Muscle layer of colon (tissue), 2 donors: Measurements from ENCODE around the gene FAM241B.

ENCODE experiments used
- H3K27ac ChIP-seq: one replicate; pipeline ENCODE4 v1.7.0; 2013; ENCODE audit warnings: low read depth, mild to moderate bottlenecking, low read length, moderate library complexity
- H3K27me3 ChIP-seq, 2 donors: one replicate each; pipeline ENCODE4 v1.7.0; 2013; ENCODE audit warnings: low read length in 2 of 2, mild to moderate bottlenecking in 2 of 2; ENCODE audit not compliant: insufficient read depth in 2 of 2, control insufficient read depth in 1 of 2
- H3K36me3 ChIP-seq: one replicate; pipeline ENCODE4 v1.7.0; 2013; ENCODE audit warnings: mild to moderate bottlenecking, low read length; ENCODE audit not compliant: insufficient read depth
- H3K4me1 ChIP-seq: one replicate; pipeline ENCODE4 v1.7.0; 2013; ENCODE audit warnings: mild to moderate bottlenecking, low read length; ENCODE audit not compliant: insufficient read depth
- H3K4me3 ChIP-seq, 2 donors: one replicate each; pipeline ENCODE4 v1.7.0; 2013; ENCODE audit warnings: low read length in 2 of 2, low read depth in 1 of 2, mild to moderate bottlenecking in 1 of 2, moderate library complexity in 1 of 2
- H3K9ac ChIP-seq: one replicate; pipeline ENCODE4 v1.7.0; 2013; ENCODE audit warnings: low read length
- H3K9me3 ChIP-seq: one replicate; pipeline ENCODE4 v1.7.0; 2013; ENCODE audit warnings: mild to moderate bottlenecking, low read length
- donor health status: abdominal sarcoma.
- donor health status: Adenocarcinoma of cecum.

Gene FAM241B

GRCh38 chr10:69629897-69630650 lies at the start of gene FAM241B:
TSS of gene FAM241B (plus strand) at chr10:69630247. CDS start at chr10:69631744, 1,497 bp downstream.
- H3K27me3 ChIP-seq = no peaks in the 10 kb centered on the region
- H3K9me3 ChIP-seq = no peaks in the 10 kb centered on the region
- peak within 1 kb of the TSS; percentile 14 to 62 for H3K4me3 ChIP-seq
- no peak within 1 kb of the TSS for H3K9ac ChIP-seq
- H3K4me1 ChIP-seq = peaks cover 7% of the 10 kb centered on the region
- no peak within 1 kb of the TSS for H3K27ac ChIP-seq
- no peaks in the 10 kb centered on the region for H3K36me3 ChIP-seq

GRCh38 chr10:69580435-69580834 lies 49.6 kb upstream of the FAM241B start:
- no peaks in the 10 kb centered on the region for H3K4me1 ChIP-seq
- H3K4me3 ChIP-seq = no peak overlapping the region
- H3K36me3 ChIP-seq = no peaks in the 10 kb centered on the region
- no peak overlapping the region for H3K9ac ChIP-seq
- no peak overlapping the region for H3K27ac ChIP-seq
- H3K9me3 ChIP-seq = no peaks in the 10 kb centered on the region
- peaks cover 0 to 31% of the 10 kb centered on the region in 2 donors for H3K27me3 ChIP-seq

- H3K36me3 ChIP-seq = no peaks in the 10 kb centered on the region
- H3K9me3 ChIP-seq = no peaks in the 10 kb centered on the region
- no peak overlapping the region for H3K9ac ChIP-seq
- peaks cover 0 to 12% of the 10 kb centered on the region in 2 donors for H3K27me3 ChIP-seq
- H3K27ac ChIP-seq = no peak overlapping the region
- H3K4me1 ChIP-seq = no peaks in the 10 kb centered on the region
- no peak overlapping the region for H3K4me3 ChIP-seq
Observed at GRCh38 chr10:69583106-69583505, 46.9 kb upstream of the FAM241B start.

- H3K36me3 ChIP-seq = no peaks in the 10 kb centered on the region
- H3K9ac ChIP-seq = no peak overlapping the region
- no peak overlapping the region for H3K27ac ChIP-seq
- H3K4me1 ChIP-seq = no peaks in the 10 kb centered on the region
- H3K27me3 ChIP-seq = peaks cover 0 to 5% of the 10 kb centered on the region in 2 donors
- H3K9me3 ChIP-seq = no peaks in the 10 kb centered on the region
- no peak overlapping the region for H3K4me3 ChIP-seq
Observed at GRCh38 chr10:69584624-69585023, 45.4 kb upstream of the FAM241B start.

GRCh38 chr10:69588358-69588757 lies 41.7 kb upstream of the FAM241B start:
- no peak overlapping the region for H3K4me3 ChIP-seq
- H3K9me3 ChIP-seq = no peaks in the 10 kb centered on the region
- no peaks in the 10 kb centered on the region for H3K27me3 ChIP-seq
- no peaks in the 10 kb centered on the region for H3K36me3 ChIP-seq
- H3K27ac ChIP-seq = no peak overlapping the region
- no peak overlapping the region for H3K9ac ChIP-seq
- no peaks in the 10 kb centered on the region for H3K4me1 ChIP-seq

- no peak overlapping the region for H3K4me3 ChIP-seq
- H3K9me3 ChIP-seq = no peaks in the 10 kb centered on the region
- no peaks in the 10 kb centered on the region for H3K4me1 ChIP-seq
- no peak overlapping the region for H3K9ac ChIP-seq
- no peaks in the 10 kb centered on the region for H3K27me3 ChIP-seq
- no peaks in the 10 kb centered on the region for H3K36me3 ChIP-seq
- no peak overlapping the region for H3K27ac ChIP-seq
Observed at GRCh38 chr10:69600761-69601330, 29.2 kb upstream of the FAM241B start.

- no peaks in the 10 kb centered on the region for H3K36me3 ChIP-seq
- no peaks in the 10 kb centered on the region for H3K9me3 ChIP-seq
- H3K27ac ChIP-seq = no peak overlapping the region
- no peak overlapping the region for H3K9ac ChIP-seq
- no peaks in the 10 kb centered on the region for H3K4me1 ChIP-seq
- no peak overlapping the region for H3K4me3 ChIP-seq
- no peaks in the 10 kb centered on the region for H3K27me3 ChIP-seq
Observed at GRCh38 chr10:69609077-69609476, 21.0 kb upstream of the FAM241B start.

- H3K9me3 ChIP-seq = no peaks in the 10 kb centered on the region
- H3K36me3 ChIP-seq = no peaks in the 10 kb centered on the region
- no peak overlapping the region for H3K4me3 ChIP-seq
- H3K27ac ChIP-seq = no peak overlapping the region
- H3K27me3 ChIP-seq = no peaks in the 10 kb centered on the region
- H3K9ac ChIP-seq = no peak overlapping the region
- H3K4me1 ChIP-seq = no peaks in the 10 kb centered on the region
Observed at GRCh38 chr10:69612760-69613159, 17.3 kb upstream of the FAM241B start.

- Histone ChIP-seq H3K36me3 (no peaks in the 10 kb centered on the region), H3K4me3 (no peak overlapping the region), H3K4me1 (no peaks in the 10 kb centered on the region), H3K9me3 (no peaks in the 10 kb centered on the region), H3K9ac (no peak overlapping the region), H3K27me3 (no peaks in the 10 kb centered on the region), H3K27ac (no peak overlapping the region)
Observed at GRCh38 chr10:69614130-69614529, 15.9 kb upstream of the FAM241B start.

- Histone ChIP-seq H3K27ac (no peak overlapping the region), H3K9ac (no peak overlapping the region), H3K4me1 (no peaks in the 10 kb centered on the region), H3K36me3 (no peaks in the 10 kb centered on the region), H3K9me3 (no peaks in the 10 kb centered on the region), H3K4me3 (no peak overlapping the region), H3K27me3 (no peaks in the 10 kb centered on the region)
Observed at GRCh38 chr10:69616358-69616757, 13.7 kb upstream of the FAM241B start.

GRCh38 chr10:69618746-69619145 lies 11.3 kb upstream of the FAM241B start:
- no peak overlapping the region for H3K9ac ChIP-seq
- no peaks in the 10 kb centered on the region for H3K36me3 ChIP-seq
- no peaks in the 10 kb centered on the region for H3K27me3 ChIP-seq
- H3K9me3 ChIP-seq = no peaks in the 10 kb centered on the region
- no peak overlapping the region for H3K27ac ChIP-seq
- no peaks in the 10 kb centered on the region for H3K4me1 ChIP-seq
- no peak overlapping the region for H3K4me3 ChIP-seq

- H3K27ac ChIP-seq = no peak overlapping the region
- no peaks in the 10 kb centered on the region for H3K36me3 ChIP-seq
- no peaks in the 10 kb centered on the region for H3K27me3 ChIP-seq
- no peaks in the 10 kb centered on the region for H3K4me1 ChIP-seq
- H3K4me3 ChIP-seq = no peak overlapping the region
- no peaks in the 10 kb centered on the region for H3K9me3 ChIP-seq
- no peak overlapping the region for H3K9ac ChIP-seq
Observed at GRCh38 chr10:69619626-69620025, 10.4 kb upstream of the FAM241B start.
